Pancreas (tissue), 10 donors: Measurements from ENCODE around the gene PARG. TPM values are rescaled to one million over a fixed set of nuclear protein-coding genes. Genes with fewer than 3 reads are reported as not detected.
A peak's percentile ranks its signal among the peaks of the same experiment; 100 is the strongest.
"Not testable (repeated sequence)": the region's sequence is repeated elsewhere in the genome, so short reads cannot be mapped to it uniquely, and the experiment has no call there.

Experiments
- ATAC-seq, 4 donors: fragments of 200-7000 bp; cut with Tn5 transposase; one replicate each; pipeline versions ENCODE4 v1.8.0 to v1.9.1; 2020; ENCODE audit warnings: mild to moderate bottlenecking in 4 of 4, moderate library complexity in 4 of 4
- DNase-seq, 6 donors: peaks; one replicate each; pipeline ENCODE4 v3.0.0-alpha.2; 2020
- FAIRE-seq: peaks from 2 replicates; lab custom pipeline; 2012; peaks lifted over from hg19 to GRCh38; lab: Jason Lieb, UNC
- H3K27ac ChIP-seq, 4 donors: fragments of 200-600 bp; sonication (generic); 1 replicate in 3 of 4; 2 replicates in 1 of 4; pipeline versions ENCODE4 v1.5.0 to v1.8.0; 2020
- H3K27me3 ChIP-seq, 4 donors: fragments of 200-600 bp; one replicate each; pipeline ENCODE4 v1.8.0; 2021
- H3K36me3 ChIP-seq, 3 donors: fragments of 200-600 bp; sonication (generic) in 1 of 3; one replicate each; pipeline versions ENCODE4 v1.5.0 to v1.8.0; 2020 to 2021
- H3K4me1 ChIP-seq, 3 donors: fragments of 200-600 bp; one replicate each; pipeline ENCODE4 v1.8.0; 2021
- H3K4me3 ChIP-seq, 4 donors: fragments of 200-600 bp; sonication (generic) in 2 of 4; one replicate each; pipeline versions ENCODE4 v1.5.0 to v1.8.0; 2020 to 2021
- H3K9me3 ChIP-seq, 4 donors: fragments of 200-600 bp; one replicate each; pipeline ENCODE4 v1.8.0; 2021
- WGBS, 2 donors: extraction: QIAGEN DNeasy Blood & Tissue Kit; methylation state at CpG; one replicate each; pipeline ENCODE4 v1.1.7; 2013; 5-methylcytosine and 5-hydroxymethylcytosine counted together
- intact Hi-C, 3 donors: fragments of 100-400 bp; cut with DNase I; formaldehyde crosslinking; loops; one replicate each; pipeline versions ENCODE4 v1.11.1 to v1.14.2; 2022
- polyA plus RNA-seq, 2 donors: library from polyadenylated mRNA; stranded (reverse); fragments of 200-250 nt; gene quantifications; one replicate each; pipeline ENCODE4 v1.2.3, GENCODE V29; 2013
- total RNA-seq, 6 donors: library from RNA; stranded (reverse); fragmentation: NEBNext Ultra II Directional in 4 of 6; extraction: Animal tissue kit (Norgen Biotek cat#: 25700) in 4 of 6; gene quantifications; one replicate each; pipeline versions ENCODE4 v1.2.1 to v1.2.4, GENCODE V29; 2021 to 2023
- donor health status: healthy with polysubstance abuse.
- donor health status: DM: no; HTN: no; CAD: no; lungs with moderate emphysema.
- donor health status: DM: no; HTN: no; CAD: no.
- donor health status: control.
- donor health status: control.
- donor health status: Bipolar disorder and iron deficiency.
- donor health status: DM: yes; HTN: yes; CAD: no.
- donor health status: DM: no; HTN: no; CAD: no.
- donor health status: DM: no; HTN: no; CAD: no.
- donor health status: DM: yes; HTN: yes; CAD: no.

Gene PARG
- total RNA-seq (10 to 100 TPM in 3 of 6 donors, 1 to 10 TPM in 3; 7.1 to 14.9 (median 10.0) TPM), polyA plus RNA-seq (1 to 10 TPM; 3.1 to 6.5 TPM)

- H3K27me3 ChIP-seq, H3K36me3 ChIP-seq, FAIRE-seq, intact Hi-C loops, H3K4me1 ChIP-seq, H3K9me3 ChIP-seq: not testable (repeated sequence)
- DNase-seq (peak; percentile 63 to 89 (median 74)), ATAC-seq (peak; percentile 98 to 99 (median 98))
- 0% methylated on average over 72 to 81 of the region's 81 CpGs for WGBS, 2 donors
- H3K4me3 ChIP-seq = peak within 1 kb of the TSS; percentile 77 to 96 (median 91)
- H3K27ac ChIP-seq = peak within 1 kb of the TSS; percentile 20 to 55 (median 36)
Observed at GRCh38 chr10:49941447-49942338, at the start of gene PARG, which contains the start of gene TIMM23B. Gene PARG, minus strand, starts transcription at chr10:49942027. Its CDS starts 302 bp downstream, at chr10:49941725. Gene TIMM23B, plus strand, starts transcription at chr10:49942053. Its CDS starts 142 bp downstream, at chr10:49942195.

- DNase-seq, H3K4me1 ChIP-seq, H3K36me3 ChIP-seq, H3K27ac ChIP-seq, intact Hi-C loops, H3K27me3 ChIP-seq, ATAC-seq, H3K9me3 ChIP-seq, H3K4me3 ChIP-seq, FAIRE-seq: not testable (repeated sequence)
- 88 to 93% methylated on average over 14 to 17 of the region's 18 CpGs for WGBS, 2 donors
Observed at GRCh38 chr10:49988376-49988775, 46.5 kb upstream of the PARG start, which contains the start of gene AGAP6. Gene AGAP6, plus strand, starts transcription at chr10:49988406. Its CDS starts 310 bp downstream, at chr10:49988716.

- intact Hi-C loops, H3K27me3 ChIP-seq, FAIRE-seq, H3K27ac ChIP-seq, ATAC-seq, H3K36me3 ChIP-seq, H3K4me1 ChIP-seq, DNase-seq, H3K4me3 ChIP-seq, H3K9me3 ChIP-seq: not testable (repeated sequence)
- 74 to 85% methylated on average over 3 of the region's 3 CpGs for WGBS, 2 donors
Observed at GRCh38 chr10:49987207-49987606, 45.4 kb upstream of the PARG start.

- H3K36me3 ChIP-seq, intact Hi-C loops, FAIRE-seq, H3K4me1 ChIP-seq, H3K9me3 ChIP-seq, H3K27ac ChIP-seq, H3K27me3 ChIP-seq, ATAC-seq, H3K4me3 ChIP-seq, DNase-seq: not testable (repeated sequence)
- WGBS, 2 donors = 84 to 89% methylated on average over 3 of the region's 3 CpGs
Observed at GRCh38 chr10:49977756-49978155, 35.9 kb upstream of the PARG start.

GRCh38 chr10:49972094-49972493, 30.3 kb upstream of the PARG start:
- H3K9me3 ChIP-seq, H3K27me3 ChIP-seq, FAIRE-seq, H3K27ac ChIP-seq, DNase-seq, H3K4me1 ChIP-seq, ATAC-seq, H3K36me3 ChIP-seq, intact Hi-C loops, H3K4me3 ChIP-seq: not testable (repeated sequence)
- 75 to 95% methylated on average over 3 of the region's 3 CpGs for WGBS, 2 donors

GRCh38 chr10:49971466-49971865, 29.6 kb upstream of the PARG start:
- DNase-seq, H3K9me3 ChIP-seq, H3K27ac ChIP-seq, H3K27me3 ChIP-seq, H3K36me3 ChIP-seq, FAIRE-seq, H3K4me3 ChIP-seq, intact Hi-C loops, ATAC-seq, H3K4me1 ChIP-seq: not testable (repeated sequence)
- 66 to 93% methylated on average over 2 of the region's 2 CpGs for WGBS, 2 donors

GRCh38 chr10:49970331-49970857, 28.6 kb upstream of the PARG start:
- H3K27me3 ChIP-seq, H3K9me3 ChIP-seq, H3K4me3 ChIP-seq, H3K4me1 ChIP-seq, ATAC-seq, H3K27ac ChIP-seq, intact Hi-C loops, H3K36me3 ChIP-seq, FAIRE-seq: not testable (repeated sequence)
- DNase-seq = peak in 1 of 6 donors; percentile 47
- whole genome bisulfite sequencing, 2 donors = 93 to 95% methylated on average over 16 to 37 of the region's 37 CpGs

GRCh38 chr10:49953122-49953521, 11.3 kb upstream of the PARG start:
- FAIRE-seq, H3K9me3 ChIP-seq, intact Hi-C loops, DNase-seq, H3K4me3 ChIP-seq, H3K36me3 ChIP-seq, H3K27me3 ChIP-seq, H3K27ac ChIP-seq, H3K4me1 ChIP-seq: not testable (repeated sequence)
- ATAC-seq = peak in 1 of 4 donors; percentile 44
- WGBS, 2 donors = 76 to 91% methylated on average over 2 to 3 of the region's 3 CpGs

- H3K27me3 ChIP-seq, intact Hi-C loops, H3K36me3 ChIP-seq, H3K4me3 ChIP-seq, H3K4me1 ChIP-seq, H3K27ac ChIP-seq, ATAC-seq, FAIRE-seq, H3K9me3 ChIP-seq, DNase-seq: not testable (repeated sequence)
- 63 to 74% methylated on average over 3 of the region's 3 CpGs for WGBS, 2 donors
Observed at GRCh38 chr10:49952006-49952405, 10.2 kb upstream of the PARG start.

- ATAC-seq = not testable (repeated sequence)
Observed at GRCh38 chr10:49948737-49949136, 6.9 kb upstream of the PARG start.

GRCh38 chr10:49948142-49948541, 6.3 kb upstream of the PARG start:
- H3K4me3 ChIP-seq, H3K27ac ChIP-seq, ATAC-seq, H3K36me3 ChIP-seq, H3K4me1 ChIP-seq, H3K27me3 ChIP-seq, H3K9me3 ChIP-seq, intact Hi-C loops, DNase-seq, FAIRE-seq: not testable (repeated sequence)
- 100% methylated on average over 1 of the region's 2 CpGs for WGBS, 2 donors

More at GRCh38 chr10:49948737-49949136, 6.9 kb upstream of the PARG start:
- H3K4me1 ChIP-seq, DNase-seq, H3K4me3 ChIP-seq, H3K9me3 ChIP-seq, FAIRE-seq, H3K36me3 ChIP-seq, H3K27ac ChIP-seq, intact Hi-C loops, H3K27me3 ChIP-seq: not testable (repeated sequence)
- WGBS, 2 donors = 98 to 100% methylated on average over 2 of the region's 2 CpGs

GRCh38 chr10:49943607-49944006, 1.8 kb upstream of the PARG start:
- H3K36me3 ChIP-seq, DNase-seq, ATAC-seq, H3K27ac ChIP-seq, H3K4me3 ChIP-seq, FAIRE-seq, H3K9me3 ChIP-seq, H3K4me1 ChIP-seq, intact Hi-C loops, H3K27me3 ChIP-seq: not testable (repeated sequence)
- 87 to 88% methylated on average over 2 of the region's 2 CpGs for WGBS, 2 donors
